Sciatic nerve (tissue), 2 donors: Measurements from ENCODE around the gene GALNT14. TPM values are rescaled to one million over a fixed set of nuclear protein-coding genes. Genes with fewer than 3 reads are reported as not detected.
"Not testable (repeated sequence)": the region's sequence is repeated elsewhere in the genome, so short reads cannot be mapped to it uniquely, and the experiment has no call there.

Experiments
- ATAC-seq: fragments of 200-7000 bp; cut with Tn5 transposase; one replicate; pipeline ENCODE4 v1.9.1; 2020; ENCODE audit warnings: mild to moderate bottlenecking, moderate library complexity
- DNase-seq: peaks from one replicate; pipeline ENCODE4 v3.0.0-alpha.2; 2020; ENCODE audit warnings: low spot score
- intact Hi-C: fragments of 100-400 bp; cut with DNase I; formaldehyde crosslinking; loops from one replicate; pipeline ENCODE4 v1.14.2; 2022
- total RNA-seq: library from RNA; stranded (reverse); fragmentation: NEBNext Ultra II Directional; extraction: Animal tissue kit (Norgen Biotek cat#: 25700); gene quantifications from one replicate; pipeline ENCODE4 v1.2.1, GENCODE V29; 2021
- donor health status: DM: no; HTN: no; CAD: no.
- donor health status: DM: no; HTN: no; CAD: no.

The GALNT14 gene
- total RNA-seq, 1 donor from 2014 or later: 1.2 TPM

DNA sequence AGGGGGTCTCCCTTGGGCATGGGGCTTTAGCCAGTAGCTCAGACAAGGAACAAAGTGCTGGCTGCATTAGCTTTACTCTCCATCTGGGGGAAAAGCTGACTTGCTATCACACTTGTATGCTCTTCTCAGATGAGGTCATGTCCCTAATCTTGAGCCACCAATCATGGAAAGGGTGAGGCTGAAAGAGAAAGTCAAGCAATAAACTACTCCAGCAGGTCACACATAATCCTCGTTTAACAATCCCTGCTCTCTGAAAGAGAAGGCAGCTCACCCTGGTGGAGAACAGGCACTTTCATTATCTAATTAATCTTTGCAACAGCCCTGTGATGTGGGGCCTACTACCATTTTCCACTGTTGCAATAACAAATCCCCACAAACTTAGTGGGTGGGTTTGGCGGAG lies 201.3 kb downstream of the GALNT14 start:
- intact Hi-C loops: no loop called here
- DNase-seq: no peak
- ATAC-seq: no peak

DNA sequence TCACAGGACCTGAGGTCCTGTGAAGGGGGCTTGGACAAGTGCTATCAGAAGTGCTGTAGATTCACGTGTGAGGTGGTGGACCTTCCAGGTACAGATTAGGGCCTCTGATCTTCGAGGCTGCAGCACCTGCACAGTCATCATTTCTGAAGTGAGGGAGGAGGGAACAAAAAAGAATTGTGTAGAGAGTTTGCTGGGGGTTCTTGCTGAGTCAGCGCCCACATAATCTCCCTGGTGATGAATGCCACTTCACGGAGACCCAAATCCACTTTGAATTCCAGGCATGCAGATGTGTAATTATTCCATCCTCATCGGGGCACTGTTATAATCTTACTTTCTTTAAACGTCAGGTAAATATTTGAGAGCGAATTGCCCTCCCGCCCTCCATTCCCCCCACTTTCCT lies 202.4 kb downstream of the GALNT14 start:
- intact Hi-C loops: no loop called here
- DNase-seq (no peak), ATAC-seq (no peak)

DNA sequence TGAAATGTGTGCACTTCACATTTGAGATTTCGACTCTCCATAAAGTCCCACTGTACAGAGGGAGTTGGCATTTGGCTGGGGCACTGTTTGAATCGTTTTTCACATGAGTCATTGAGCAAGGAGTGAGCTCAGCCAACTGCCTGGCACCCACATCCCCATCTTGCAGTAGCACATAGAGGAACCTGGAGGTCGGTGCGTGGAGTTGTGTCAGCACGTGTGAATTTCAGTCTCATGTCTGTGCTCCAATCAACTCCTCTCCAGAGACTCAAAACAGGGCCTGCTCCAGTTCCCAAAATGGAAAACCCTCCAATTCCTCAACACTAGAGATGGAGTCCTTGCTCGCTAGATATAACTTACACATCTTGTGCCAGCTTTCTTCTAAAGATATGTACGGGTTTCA lies 204.2 kb downstream of the GALNT14 start:
- no peak for ATAC-seq
- no peak for DNase-seq
- intact Hi-C loops: no loop called here

DNA sequence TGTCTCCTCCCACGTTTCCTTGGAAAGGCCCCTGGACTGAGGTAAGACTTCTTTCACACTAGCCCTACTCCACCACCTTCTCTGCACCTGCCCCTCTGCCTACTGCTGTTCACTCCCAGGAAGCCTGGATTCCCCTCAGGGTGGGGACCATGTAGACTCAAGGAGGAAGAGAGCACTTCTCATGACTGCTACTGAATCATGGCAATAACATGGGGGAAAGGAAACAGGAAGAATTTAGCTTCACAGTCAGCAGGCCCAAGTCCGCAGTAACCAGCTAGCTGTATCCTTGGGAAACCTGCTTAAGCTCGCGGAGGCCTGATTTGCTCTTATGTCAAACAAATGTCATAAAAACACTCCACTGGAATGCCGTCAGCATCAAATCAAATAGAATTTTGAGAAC lies 204.7 kb downstream of the GALNT14 start:
- DNase-seq: no peak
- no peak for ATAC-seq
- intact Hi-C loops: no loop called here

DNA sequence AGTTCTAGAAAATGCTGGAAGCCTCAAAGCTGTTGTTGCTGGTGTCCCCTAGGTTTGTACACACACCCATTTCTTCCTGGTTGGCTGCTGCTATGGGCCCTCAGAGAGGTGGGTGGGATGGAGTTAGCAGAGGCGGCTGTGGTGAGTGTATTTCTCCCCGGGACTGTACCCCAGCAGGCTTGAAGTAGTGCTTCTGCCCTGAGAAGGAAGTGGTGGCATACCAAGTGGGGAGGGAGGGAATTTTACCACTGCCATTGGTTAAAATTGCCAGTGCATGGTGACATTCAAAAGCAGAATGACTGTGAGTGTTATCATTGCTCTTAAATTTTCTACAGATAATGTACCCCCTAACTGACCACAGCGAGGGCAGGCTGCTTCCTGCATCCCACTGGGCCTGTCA lies 205.4 kb downstream of the GALNT14 start:
- ATAC-seq (no peak), DNase-seq (no peak)
- intact Hi-C loops: no loop called here

DNA sequence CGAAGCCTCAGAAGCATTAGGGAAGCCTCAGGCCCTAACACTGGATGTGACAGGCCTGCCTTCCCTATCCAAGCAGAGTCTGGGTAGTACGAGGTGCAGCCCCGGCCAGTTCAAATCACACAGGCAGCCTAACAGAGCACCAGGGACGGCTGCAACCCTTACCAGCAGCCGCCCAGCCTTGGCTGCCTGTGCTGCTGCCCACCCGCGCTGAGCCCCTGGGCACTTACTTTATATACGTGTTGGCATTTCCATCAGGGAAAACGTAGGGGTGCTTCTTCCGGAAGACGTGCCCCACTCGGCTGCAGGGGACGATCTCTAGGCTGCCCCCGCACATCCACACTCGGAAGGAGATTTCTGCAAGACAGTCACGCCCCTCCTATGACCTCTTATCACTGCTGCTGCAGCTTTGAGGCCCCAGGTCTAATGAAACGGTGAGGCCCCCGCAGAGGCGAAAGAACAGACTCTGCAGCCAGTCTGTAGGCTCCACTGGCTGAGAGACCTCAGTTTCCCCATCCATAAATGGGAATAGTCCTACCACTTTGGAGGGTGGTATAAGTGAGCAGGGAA lies 206.3 kb downstream of the GALNT14 start:
- no peak for DNase-seq
- intact Hi-C loops: no loop called here
- ATAC-seq: no peak

DNA sequence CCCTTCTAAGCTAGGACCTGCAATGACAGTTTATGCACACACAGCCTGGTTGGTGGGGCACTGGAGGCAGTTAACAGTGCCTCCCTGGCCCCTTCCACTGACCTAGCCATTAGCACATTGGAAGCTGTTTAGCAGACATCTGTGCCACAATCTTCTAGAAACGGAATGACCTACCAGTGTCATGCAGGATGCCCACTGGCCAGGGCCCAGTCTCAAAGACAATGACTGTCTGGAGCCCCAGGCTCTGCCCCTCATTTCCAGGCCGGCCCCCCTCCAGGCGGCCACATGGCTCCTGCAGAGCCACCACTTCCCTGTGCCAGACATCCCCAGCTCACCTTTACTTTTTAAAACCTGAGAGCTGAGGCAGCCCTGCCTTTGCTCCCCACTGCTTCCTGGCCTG lies 207.5 kb downstream of the GALNT14 start:
- intact Hi-C loops: no loop called here
- DNase-seq (no peak), ATAC-seq (no peak)

DNA sequence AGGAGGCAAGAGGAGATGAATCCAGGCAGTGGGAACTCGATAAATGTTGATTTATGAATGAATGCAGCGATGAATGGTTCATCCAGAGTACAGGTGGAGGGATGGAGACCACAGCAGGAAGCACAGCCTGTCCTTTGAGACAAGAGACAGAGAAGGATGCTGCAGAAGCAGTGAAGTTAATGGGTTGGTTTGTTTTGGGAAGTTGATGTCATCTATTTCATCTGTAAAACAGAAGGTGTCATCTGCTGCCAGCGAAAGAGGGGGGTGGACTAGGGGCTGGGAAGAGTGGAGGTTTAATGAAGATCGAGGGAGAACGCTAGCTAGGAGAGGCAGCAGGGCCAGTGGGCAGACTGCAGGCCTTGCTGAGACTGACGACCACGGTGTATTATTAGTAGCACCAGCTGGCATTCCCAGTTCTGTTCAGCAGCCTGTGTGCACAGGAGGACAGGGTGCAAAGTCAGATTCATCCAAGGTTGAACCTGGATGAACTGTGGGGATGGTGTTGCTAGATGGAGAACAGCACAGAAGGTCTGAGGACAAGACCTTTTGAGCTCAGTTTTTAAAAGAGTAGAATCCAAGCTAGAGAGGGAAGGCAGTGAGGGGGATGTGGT lies 210.7 kb downstream of the GALNT14 start:
- intact Hi-C loops: no loop called here
- DNase-seq: no peak
- ATAC-seq: no peak

DNA sequence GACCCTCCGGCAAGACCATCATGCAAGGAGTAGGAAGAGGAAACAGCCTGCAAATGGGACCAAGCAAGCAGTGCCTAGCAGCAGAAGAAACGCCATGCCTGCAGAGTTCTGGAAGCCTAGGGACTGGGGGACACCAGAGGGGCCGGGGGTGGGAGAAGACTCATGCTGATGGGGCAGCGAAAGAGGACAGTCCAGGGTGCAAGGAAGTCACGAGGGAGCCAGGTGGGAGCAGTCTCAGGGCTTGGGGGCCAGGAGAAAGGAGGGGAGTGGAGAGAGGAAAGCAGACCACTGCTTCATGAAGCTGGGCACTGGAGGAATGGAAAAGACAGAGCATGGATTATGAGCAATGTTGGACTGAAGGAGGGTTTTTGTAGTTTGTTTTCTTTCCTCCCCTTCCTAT lies 211.6 kb downstream of the GALNT14 start:
- no peak for ATAC-seq
- intact Hi-C loops: no loop called here
- DNase-seq: no peak

DNA sequence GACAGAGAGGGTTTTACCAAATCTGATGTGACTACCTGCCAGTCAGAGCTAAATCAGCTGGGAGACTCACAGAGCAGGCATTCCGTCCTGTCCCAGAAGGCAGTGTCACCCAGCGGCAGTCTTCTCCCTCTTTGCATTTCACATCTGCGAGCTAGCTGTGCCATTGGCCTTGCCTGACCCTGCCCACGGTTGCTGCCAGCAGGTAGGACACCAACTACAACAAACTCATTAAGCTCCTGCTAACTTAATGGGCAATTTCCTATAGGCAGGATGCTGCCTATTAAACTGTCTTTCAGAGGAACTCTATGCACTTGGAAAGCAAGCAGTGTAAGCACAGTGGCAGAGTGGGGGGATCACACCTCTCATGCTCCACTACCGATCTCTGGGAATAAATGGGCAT lies 214.6 kb downstream of the GALNT14 start:
- no peak for ATAC-seq
- intact Hi-C loops: no loop called here

DNA sequence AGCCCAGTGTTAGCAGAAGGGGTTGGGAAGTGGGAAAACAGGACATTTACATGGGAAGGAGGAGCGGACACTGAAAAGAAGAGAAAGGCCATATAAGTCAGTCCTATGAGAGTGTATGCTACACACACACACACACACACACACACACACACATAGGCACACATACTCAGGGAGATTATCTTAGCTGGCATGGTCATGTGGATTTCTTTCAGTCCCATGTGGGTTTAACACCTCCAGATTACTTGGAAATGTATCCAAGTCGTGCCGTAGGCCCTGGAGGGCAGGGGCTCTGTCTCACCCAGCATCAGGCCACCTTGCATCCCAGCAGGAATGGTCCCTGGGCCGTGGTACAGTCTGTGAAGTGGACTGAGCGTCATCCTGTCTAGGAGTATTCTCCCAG lies 217.7 kb downstream of the GALNT14 start:
- intact Hi-C loops: no loop called here
- ATAC-seq: no peak
- no peak for DNase-seq

More for the DNA sequence above, 214.6 kb downstream of the GALNT14 start:
- DNase-seq: no peak

DNA sequence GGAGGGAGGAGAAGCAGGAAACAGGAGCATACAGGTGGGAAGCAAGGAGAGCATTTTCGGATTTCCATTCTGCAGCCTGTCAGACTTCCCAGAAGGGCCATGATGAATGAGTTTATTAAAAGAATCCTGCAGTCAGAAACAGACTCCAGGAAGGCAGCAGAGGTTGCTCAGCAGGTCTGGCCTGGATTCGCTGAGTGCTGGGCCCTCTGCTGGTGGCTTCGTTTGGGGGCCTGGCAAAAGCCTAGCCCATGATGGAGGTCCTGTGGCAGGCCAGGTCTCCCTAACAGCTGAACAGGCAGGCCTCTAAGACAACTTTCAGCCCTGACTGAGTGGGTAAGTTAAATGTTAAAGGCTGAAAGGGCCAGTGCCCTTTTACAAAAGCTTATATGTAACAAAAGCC lies 222.8 kb downstream of the GALNT14 start:
- intact Hi-C loops: no loop called here
- ATAC-seq (no peak), DNase-seq (no peak)

DNA sequence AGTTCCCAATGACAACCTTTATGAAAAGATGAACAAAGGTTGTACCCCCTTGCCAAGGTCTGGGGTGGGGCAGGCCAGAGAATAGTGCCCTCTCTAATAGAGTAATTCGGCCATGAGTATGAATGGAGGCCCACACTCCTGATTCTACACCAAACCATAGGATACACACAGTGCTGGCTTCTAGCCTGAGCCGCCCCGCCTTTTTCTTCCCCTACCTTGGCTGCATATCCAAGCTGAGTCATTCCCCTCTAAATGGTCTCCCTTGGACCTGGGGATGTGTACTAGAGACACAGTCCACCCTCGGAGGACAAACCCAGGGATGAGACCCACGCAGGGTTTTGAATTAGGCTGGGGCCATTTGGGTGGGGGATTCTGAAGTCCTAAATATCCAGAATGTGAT lies 223.8 kb downstream of the GALNT14 start:
- DNase-seq (no peak), ATAC-seq (no peak)
- intact Hi-C loops: no loop called here

DNA sequence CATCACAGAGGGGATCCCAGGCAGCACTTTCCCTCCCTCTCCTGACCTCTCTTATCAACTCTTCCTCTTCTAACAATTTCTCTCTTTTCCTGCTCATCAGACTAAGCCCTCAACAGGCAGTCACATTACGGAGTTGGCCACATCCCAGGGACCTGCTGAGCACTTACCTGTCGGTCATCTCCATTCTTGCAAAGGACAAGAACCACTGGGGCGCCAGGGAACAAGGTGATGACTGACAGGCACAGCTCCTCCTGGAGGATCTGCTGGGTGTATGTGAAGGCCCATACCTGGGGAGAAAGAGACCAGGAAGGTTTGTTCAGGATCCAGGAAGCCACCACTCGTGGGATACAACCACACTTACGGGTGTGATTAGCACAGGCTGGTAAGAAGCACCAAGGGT lies 226.2 kb downstream of the GALNT14 start:
- no peak for DNase-seq
- intact Hi-C loops: no loop called here
- ATAC-seq: no peak

DNA sequence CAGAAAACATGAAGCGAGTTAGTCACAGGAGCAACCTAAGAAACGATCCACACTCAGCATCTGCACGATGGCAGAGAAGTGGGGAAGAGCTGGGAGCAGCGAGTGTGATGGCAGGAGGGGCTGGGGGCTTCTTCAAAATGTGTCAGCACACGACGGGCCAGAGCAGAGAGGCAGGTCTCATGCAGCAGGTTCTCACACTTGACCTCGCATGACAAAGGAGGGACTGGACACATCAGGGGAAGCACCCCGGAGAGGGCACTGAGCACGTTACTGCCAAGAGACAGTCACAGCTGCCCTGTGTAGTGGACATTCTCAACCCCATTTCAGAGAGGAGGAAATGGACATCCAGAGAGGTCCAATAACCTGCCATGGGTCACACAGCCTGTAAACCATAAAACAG lies 226.9 kb downstream of the GALNT14 start:
- no peak for DNase-seq
- intact Hi-C loops: no loop called here
- ATAC-seq: no peak

DNA sequence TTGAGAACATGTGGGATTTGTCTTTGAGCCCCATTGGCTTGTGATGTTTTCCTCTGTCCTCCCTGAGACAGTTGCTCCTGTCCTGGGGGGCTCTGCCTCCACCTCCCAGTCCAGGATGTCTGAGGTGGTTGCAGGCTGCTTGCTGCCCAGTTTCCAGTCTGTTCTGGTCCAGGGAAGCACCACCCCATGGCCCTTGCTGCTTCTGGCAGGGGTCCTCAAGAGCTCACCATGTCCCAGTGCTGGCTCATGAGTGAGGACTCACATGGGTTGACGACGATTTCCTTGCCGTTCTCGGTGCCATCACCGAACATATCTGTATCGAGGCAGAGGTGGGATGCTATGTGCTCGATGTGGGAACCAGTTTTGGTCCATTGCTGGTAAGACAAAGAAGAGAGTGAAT lies 227.6 kb downstream of the GALNT14 start:
- DNase-seq (no peak), ATAC-seq (no peak)
- intact Hi-C loops: no loop called here

DNA sequence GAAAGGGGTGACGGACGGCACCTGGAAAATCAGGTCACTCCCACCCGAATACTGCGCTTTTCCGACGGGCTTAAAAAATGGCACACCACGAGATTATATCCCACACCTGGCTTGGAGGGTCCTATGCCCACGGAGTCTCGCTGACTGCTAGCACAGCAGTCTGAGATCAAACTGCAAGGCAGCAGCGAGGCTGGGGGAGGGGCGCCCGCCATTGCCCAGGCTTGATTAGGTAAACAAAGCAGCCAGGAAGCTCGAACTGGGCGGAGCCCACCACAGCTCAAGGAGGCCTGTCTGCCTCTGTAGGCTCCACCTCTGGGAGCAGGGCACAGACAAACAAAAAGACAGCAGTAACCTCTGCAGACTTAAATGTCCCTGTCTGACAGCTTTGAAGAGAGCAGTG lies 233.8 kb downstream of the GALNT14 start:
- intact Hi-C loops, ATAC-seq, DNase-seq: not testable (repeated sequence)

DNA sequence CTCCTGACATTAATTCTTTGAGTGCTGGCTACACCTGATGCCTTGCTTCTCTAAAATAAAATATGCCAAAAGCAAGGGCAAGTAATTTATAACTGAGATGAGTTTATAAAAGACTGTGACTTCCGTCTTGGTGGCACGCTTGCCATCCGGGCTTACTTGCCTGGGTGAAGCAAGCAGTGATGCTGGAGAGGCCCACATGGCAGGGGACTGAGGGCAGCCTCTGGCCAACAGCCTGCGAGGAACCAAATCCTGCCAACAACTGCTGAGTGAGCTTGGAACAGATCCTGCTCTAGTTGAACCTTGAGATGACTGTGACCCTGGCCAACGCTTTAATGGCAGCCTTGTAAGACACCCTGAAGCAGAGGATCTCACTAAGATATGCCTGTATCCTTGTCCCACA lies 234.9 kb downstream of the GALNT14 start:
- DNase-seq (no peak), ATAC-seq (no peak)
- intact Hi-C loops: no loop called here

DNA sequence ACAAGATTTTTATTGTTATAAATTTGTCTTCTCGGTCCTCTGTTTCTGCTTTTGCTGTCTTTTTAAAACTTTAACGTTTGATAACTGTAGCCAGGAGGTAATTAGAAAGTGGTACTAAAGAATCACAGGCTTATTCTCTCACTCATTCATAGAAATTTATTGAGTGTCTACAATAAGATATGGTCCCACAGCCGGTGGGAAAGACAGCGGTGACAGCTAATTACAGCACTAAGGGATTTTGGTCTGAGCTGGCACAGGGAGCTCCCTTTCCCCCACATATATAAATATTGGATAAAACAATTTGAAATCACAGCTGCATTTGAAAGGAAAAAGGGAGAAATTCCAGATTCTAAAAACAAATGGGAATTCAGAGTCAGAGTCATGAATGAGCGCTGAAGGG lies 237.9 kb downstream of the GALNT14 start:
- DNase-seq: no peak
- ATAC-seq: no peak
- intact Hi-C loops: no loop called here

DNA sequence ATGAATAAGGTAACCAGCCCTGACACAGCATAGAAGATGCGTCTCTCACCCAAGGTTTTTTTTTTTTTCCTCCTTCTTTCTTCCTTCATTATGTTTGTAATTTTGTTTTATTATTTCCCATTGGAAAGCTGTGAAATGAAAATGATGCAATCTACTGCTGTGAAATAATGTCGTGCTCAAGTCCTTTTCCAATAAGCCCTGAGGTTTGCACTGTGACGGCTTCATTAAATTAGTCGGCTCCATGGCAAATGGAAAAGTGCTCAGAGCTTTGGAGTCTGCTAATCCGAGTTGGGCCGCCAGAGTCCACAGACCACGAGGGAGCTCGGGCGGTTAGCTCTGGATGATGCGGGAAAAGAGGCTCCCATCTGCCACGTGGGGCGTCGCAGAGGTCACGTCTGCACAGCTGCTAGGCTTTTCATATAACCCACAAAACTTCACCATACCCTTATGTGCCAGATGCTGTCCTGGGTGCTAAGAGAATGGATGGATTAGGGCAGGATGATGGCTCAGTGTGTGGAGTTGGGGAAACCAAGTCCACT lies 238.7 kb downstream of the GALNT14 start:
- no peak for ATAC-seq
- intact Hi-C loops: no loop called here
- no peak for DNase-seq

DNA sequence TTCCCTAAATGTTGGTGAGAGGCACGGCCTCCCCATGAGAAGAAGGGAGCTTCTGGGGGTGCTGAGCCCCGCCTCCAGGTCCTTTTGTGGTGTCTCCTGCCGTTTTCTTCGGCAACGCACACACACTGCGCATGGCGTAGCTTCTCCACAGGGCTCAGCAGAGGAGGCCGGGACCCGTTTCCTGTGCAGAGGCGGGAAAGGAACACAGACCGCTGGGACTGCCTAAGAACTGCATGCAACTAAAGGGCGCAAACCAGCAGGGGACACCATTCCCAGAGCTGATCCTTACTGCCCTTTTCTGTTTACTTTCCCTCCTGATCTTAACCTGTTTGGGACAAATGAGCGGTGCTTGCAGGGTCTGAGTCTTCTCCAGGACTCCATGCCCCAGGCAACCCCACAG lies 240.7 kb downstream of the GALNT14 start:
- no peak for ATAC-seq
- DNase-seq: no peak
- intact Hi-C loops: no loop called here
